Esophagus muscularis mucosa (tissue), 3 donors: ENCODE measurements around the gene CYLD.

Experiments
- CTCF ChIP-seq, 3 experiments: fragments of 200-600 bp in 2 of 3; fragments of 450-650 bp in 1 of 3; sonication (generic) in 2 of 3; IDR thresholded peaks; one replicate each; pipeline ENCODE4 v1.5.1; 2017 to 2019; ENCODE audit warnings: antibody characterized with exemption in 3 of 3, mild to moderate bottlenecking in 2 of 3, moderate library complexity in 1 of 3
- POLR2A ChIP-seq: fragments of 450-650 bp; IDR thresholded peaks from one replicate; pipeline ENCODE4 v1.6.1; 2017; ENCODE audit warnings: antibody characterized with exemption, moderate library complexity, mild to moderate bottlenecking, low read depth
- POLR2AphosphoS5 ChIP-seq, 2 donors: sonication (generic); formaldehyde crosslinking; IDR thresholded peaks; one replicate each; pipeline ENCODE4 v1.6.1; 2017; ENCODE audit warnings: antibody characterized with exemption in 2 of 2

DNA sequence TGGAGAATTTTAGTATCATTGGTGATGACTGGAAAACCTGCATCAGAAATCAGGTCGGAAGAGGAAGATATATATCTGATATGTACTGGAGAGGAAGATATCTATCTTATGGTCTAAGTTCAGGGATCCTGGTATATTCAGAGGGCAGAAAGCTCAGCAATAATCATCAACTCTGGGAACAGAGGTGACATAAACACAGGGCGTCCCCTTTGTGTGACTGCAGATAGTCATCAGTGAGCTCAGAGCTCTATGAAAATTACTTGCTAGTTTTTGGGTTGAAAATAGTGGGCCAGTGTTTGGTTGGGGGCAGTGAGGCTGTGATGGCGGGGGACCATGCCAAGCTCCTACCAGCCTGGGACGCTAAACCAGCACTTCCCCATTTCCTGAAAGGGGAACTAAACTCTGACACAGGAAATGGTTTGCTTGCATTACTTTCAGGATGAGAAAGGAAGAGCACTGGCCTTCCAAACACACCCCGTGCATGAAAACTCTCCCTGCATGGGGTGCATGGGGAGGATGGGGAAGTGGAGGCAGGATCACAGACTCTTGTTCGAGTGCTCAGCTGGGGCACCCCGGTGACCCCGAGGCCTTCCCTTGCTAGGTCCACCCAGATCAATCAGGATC, 32.7 kb upstream of the CYLD start:
- TF ChIP-seq POLR2AphosphoS5 (IDR thresholded peaks at IDR 0.05): no peak
- TF ChIP-seq POLR2A: no peak
- no peak for TF ChIP-seq CTCF (IDR thresholded peaks at IDR 0.05)
